CD4-positive, alpha-beta T cell treated with Interleukin-6 at 100 ng/mL for 8 hours (primary cell): ENCODE data around the gene RNF144B.
"Not testable (repeated sequence)": the region's sequence is repeated elsewhere in the genome, so short reads cannot be mapped to it uniquely, and the experiment has no call there.

Source experiments
- DNase-seq: peaks from one replicate; pipeline ENCODE4 v3.0.0-alpha.2; 2020; ENCODE audit warnings: mixed read lengths, low spot score

RNF144B gene

GRCh38 chr6:18409602-18410001 is 22.5 kb downstream of the RNF144B start:
- not testable (repeated sequence) for DNase-seq

GRCh38 chr6:18410412-18410811 is 23.3 kb downstream of the RNF144B start:
- no peak for DNase-seq

GRCh38 chr6:18412068-18412467 is 24.9 kb downstream of the RNF144B start:
- DNase-seq: no peak

- DNase-seq: no peak
Observed at GRCh38 chr6:18412644-18413043, 25.5 kb downstream of the RNF144B start.

- no peak for DNase-seq
Observed at GRCh38 chr6:18413381-18413780, 26.2 kb downstream of the RNF144B start.

GRCh38 chr6:18414116-18414515 is 27.0 kb downstream of the RNF144B start:
- no peak for DNase-seq

DNA sequence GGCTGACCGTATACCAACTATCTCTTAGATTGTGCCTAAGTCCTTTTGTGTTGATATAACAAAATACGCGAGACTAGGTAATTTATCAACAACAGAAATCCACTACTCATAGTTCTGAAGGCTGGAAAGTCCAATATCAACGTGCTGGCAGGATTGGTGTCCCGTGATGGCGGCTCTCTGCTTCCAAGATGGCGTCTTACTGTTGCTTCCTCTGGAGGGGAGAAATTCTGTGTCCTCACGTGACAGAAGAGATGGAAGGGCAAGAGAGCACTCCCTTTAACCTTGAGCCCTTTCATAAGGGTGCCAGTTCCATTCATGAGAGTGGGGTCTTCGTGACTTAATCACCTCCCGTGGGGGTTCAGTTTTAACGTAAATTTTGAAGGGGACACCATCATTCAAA is 28.1 kb downstream of the RNF144B start:
- DNase-seq: no peak

DNA sequence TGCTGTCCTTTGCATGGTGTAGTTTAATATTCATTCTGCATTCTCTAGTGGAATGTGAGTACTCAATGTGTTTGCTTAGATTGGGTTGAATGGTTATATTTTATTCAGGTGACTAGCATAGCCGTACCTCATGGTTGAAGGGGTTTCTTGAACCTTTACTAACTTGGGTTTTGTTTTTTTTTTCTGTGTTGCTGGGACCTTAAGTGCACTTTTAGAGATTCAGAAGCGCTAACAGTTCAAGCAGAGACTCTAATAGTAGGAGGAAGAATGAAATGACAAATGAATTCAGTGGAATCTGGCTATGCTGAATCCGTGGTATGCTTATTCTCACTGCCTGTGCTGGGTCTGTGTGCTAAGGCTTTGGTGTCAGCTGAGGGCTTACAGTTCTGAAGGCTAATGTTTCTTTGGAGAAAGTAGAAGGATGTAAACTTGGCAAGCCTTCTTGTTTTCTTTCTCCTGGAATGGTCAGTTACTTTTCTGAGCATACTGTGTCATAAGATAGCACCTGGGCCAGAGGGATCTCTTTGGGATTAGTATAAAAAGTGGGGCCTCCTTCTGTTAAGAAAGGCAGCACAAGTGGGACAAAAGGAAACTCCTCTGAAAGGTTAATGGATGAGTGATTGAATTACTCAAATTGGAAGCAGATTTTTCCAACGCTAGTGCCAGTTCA is 28.7 kb downstream of the RNF144B start:
- no peak for DNase-seq

GRCh38 chr6:18416341-18416679 is 29.2 kb downstream of the RNF144B start:
- no peak for DNase-seq

GRCh38 chr6:18420328-18420727 is 33.2 kb downstream of the RNF144B start:
- DNase-seq: no peak

DNA sequence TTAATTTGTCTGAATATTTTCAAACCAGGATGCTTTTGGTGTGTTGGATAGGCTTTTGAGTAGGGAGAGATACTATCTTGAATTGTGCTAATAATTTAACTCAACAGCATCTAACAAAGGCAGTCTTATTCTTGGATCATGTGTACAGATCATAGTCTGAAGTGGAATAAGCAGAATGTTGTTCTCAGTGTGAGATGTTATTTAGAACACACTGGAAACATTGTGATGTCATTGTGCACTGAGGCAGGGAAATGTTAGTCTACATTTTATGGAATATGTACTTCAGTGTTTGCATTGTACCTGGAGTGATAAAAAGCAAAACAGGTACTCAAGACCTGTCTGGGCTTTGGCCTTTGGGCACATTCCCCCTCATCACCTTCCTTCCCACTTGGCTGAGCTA is 35.0 kb downstream of the RNF144B start:
- DNase-seq: no peak

DNA sequence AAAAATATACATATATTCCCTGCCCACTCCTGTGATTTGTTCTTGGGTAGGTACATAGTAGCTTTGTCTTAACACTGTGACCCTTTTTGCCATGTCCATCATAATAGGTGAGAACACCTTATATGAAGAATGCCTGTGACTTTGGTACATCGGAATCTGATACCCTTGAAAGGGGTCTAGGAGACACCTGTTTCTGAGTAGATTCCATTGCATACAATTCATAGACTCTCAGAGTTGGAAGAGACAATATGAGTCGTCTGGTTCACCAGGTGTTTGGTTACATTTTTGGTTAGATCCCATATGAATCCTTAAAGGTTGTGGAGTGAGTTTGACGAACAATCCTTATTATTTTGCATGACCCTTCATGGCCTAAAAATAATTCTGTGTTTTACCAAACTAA is 36.3 kb downstream of the RNF144B start:
- no peak for DNase-seq

DNA sequence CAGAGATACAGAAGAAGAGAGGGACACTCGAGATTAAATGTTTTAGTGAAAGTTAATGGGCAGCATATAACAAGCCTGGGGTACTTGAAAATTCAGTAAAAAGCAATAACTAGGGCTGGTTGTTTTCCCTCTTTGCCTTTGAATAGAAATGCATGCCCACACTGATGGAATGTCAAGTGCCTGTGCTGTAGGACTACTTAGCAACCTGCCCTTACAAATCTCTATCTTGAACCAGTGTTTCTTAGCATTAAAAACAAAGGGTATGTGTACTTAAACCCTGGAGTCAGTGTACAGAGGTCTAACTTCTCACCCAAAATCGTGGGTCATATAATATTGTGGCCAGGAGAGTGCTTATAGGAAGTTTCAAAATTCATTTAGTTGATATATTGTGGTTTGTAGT is 37.1 kb downstream of the RNF144B start:
- DNase-seq: no peak

- DNase-seq: no peak
Observed at GRCh38 chr6:18425218-18425617, 38.1 kb downstream of the RNF144B start.

DNA sequence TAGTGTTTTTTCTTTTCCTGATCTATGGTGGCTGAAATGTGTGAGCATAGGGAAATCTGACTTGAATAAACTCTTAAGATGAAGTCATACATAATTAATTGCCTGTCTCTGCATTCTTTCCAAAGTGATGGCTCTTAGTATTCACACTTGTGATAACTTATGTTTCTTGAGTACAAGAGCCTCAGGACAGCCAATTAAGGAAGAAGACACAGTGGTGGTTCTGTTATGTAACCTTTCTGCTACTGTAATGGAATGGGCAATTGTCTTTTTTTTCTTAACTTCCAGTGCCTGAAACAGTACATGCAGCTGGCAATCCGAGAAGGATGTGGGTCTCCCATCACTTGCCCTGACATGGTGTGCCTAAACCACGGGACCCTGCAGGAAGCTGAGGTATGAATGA is 40.1 kb downstream of the RNF144B start:
- no peak for DNase-seq

- DNase-seq: no peak
Observed at GRCh38 chr6:18429655-18430297, 42.6 kb downstream of the RNF144B start.

- DNase-seq: no peak
Observed at GRCh38 chr6:18431581-18431980, 44.4 kb downstream of the RNF144B start.

GRCh38 chr6:18432180-18432579 is 45.0 kb downstream of the RNF144B start:
- DNase-seq: no peak

GRCh38 chr6:18432619-18433018 is 45.5 kb downstream of the RNF144B start:
- DNase-seq: no peak

DNA sequence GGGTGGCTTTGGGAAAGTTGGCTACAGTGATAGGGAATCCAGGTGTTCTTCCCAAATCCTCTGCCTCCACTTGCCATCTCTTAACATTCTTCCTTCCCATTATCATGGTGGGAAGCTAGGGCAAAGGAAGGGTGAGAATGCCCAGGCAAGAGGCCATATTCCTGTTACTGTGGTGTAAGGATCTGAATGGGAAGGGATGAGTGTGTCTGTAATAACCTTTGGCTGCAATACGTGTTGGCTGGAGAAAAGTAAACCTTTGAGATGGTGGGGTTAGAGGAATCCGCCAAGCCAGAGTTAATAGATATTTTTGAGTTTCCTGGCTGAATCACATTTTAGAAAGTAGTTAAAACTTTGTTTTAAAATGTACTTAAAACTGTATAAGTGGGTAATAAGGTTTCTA is 45.9 kb downstream of the RNF144B start:
- DNase-seq: no peak

- DNase-seq: no peak
Observed at GRCh38 chr6:18436341-18436740, 49.2 kb downstream of the RNF144B start.

GRCh38 chr6:18439581-18439980 is 52.4 kb downstream of the RNF144B start:
- DNase-seq: no peak

DNA sequence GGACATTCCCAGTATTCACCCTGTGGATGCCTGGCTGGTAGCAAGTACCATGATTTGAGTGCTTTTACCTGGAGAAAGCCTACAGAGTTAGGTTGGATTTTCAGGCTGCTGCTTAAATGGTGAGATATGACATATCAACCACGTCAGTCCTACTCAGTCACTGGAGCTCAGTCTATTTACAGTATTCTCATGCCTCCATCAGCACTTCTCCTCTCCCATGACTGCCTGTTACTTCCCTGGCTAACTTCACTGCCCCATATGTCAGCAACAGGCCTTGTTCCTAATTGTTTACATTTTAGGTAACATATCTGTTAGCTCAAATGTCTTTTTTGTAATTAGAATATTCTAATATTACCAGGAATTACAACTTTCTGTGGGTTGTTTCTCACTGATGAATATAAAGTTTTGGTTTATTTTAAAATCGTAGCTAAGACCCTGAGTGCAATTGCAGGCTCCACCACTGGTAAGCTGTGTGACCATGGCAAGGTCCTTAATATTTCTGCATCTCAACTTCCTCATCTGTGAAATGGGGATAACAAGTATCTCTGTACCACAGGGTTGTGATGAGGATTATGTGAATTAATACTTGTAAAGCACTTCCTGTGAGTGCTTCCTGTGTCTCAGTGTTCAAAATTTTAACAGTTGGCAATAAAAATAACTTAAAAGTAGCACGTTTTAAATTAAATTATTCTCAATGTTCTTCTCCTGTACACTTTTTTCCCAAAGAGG is 54.3 kb downstream of the RNF144B start:
- DNase-seq: no peak

DNA sequence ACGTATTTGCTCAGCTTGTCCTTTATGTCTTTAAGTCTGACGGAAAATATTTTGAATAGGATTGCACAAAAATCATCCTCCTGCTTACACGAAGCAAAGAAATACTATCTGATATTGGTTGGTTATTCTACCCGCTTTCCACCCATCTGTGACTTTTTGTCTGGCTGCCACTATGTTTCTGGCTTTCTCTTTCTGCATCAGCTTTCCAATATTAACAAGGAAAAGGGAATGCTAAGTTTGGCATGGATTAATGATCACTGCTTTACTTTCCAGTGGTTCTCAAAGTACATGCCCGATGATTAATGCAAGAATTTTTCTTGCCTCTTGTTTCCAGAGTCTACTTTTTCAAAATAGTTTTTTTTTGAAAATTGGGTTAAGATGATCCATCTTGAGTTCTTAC is 57.0 kb downstream of the RNF144B start:
- DNase-seq: no peak
